ENCODE data around the gene PIGC. TPM values are rescaled to one million over a fixed set of nuclear protein-coding genes. Genes with fewer than 3 reads are reported as not detected.

Gene PIGC
- total RNA-seq, 2 experiments from 2014 or later: 23.7 to 27.1 TPM

- Mint-ChIP-seq H3K27me3 (peaks cover 6% of the 10 kb centered on the region), H3K36me3 (ENCODE audit: low read depth) (no peaks in the 10 kb centered on the region), H3K9me3 (no peaks in the 10 kb centered on the region), H3K4me1 (ENCODE audit: low read depth) (peaks cover 15% of the 10 kb centered on the region), H3K4me3 (no peak overlapping the region), H3K27ac (no peak overlapping the region)
- ATAC-seq (ENCODE audit: poor library complexity) (no peak), DNase-seq (no peak)
- Histone ChIP-seq H3K9me3 (ENCODE audit: control insufficient read depth in 1 of 2, insufficient read depth in 1 of 2, low read length in 2 of 2) (no peaks in the 10 kb centered on the region), H3K36me3 (ENCODE audit: insufficient read depth, low read length) (no peaks in the 10 kb centered on the region), H3K27ac (ENCODE audit: low read depth in 1 of 2, low read length in 2 of 2) (no peak overlapping the region), H3K4me3 (ENCODE audit: low read length) (no peak overlapping the region), H3K4me1 (ENCODE audit: insufficient read depth, low read length) (peaks cover 3% of the 10 kb centered on the region), H3K27me3 (ENCODE audit: control insufficient read depth in 1 of 2, insufficient read depth in 2 of 2, low read length in 2 of 2) (no peaks in the 10 kb centered on the region)
- ChIA-PET POLR2A (no interaction called here), CTCF (no interaction called here)
- no peak for TF ChIP-seq CTCF (IDR thresholded peaks at IDR 0.05)
- intact Hi-C loops (cut with DNase I, micrococcal nuclease): no loop called here
These were observed 38.2 kb upstream of the PIGC start for GRCh38 chr1:172482044-172482443.

GRCh38 chr1:172480431-172480830 is 36.6 kb upstream of the PIGC start:
- Mint-ChIP-seq H3K9me3 (no peaks in the 10 kb centered on the region), H3K4me3 (no peak overlapping the region)

GRCh38 chr1:172478485-172478884 is 34.6 kb upstream of the PIGC start:
- no peak for DNase-seq
- Mint-ChIP-seq H3K27me3 (peaks cover 6% of the 10 kb centered on the region), H3K27ac (no peak overlapping the region), H3K9me3 (no peaks in the 10 kb centered on the region), H3K4me3 (no peak overlapping the region), H3K36me3 (ENCODE audit: low read depth) (no peaks in the 10 kb centered on the region), H3K4me1 (ENCODE audit: low read depth) (peaks cover 8% of the 10 kb centered on the region)
- ATAC-seq (ENCODE audit: poor library complexity): no peak
- Histone ChIP-seq H3K27me3 (ENCODE audit: control insufficient read depth in 1 of 2, insufficient read depth in 2 of 2, low read length in 2 of 2) (no peaks in the 10 kb centered on the region), H3K27ac (ENCODE audit: low read depth in 1 of 2, low read length in 2 of 2) (no peak overlapping the region), H3K4me1 (ENCODE audit: insufficient read depth, low read length) (peaks cover 3% of the 10 kb centered on the region), H3K9me3 (ENCODE audit: control insufficient read depth in 1 of 2, insufficient read depth in 1 of 2, low read length in 2 of 2) (no peaks in the 10 kb centered on the region), H3K36me3 (ENCODE audit: insufficient read depth, low read length) (no peaks in the 10 kb centered on the region), H3K4me3 (ENCODE audit: low read length) (no peak overlapping the region)
- no peak for TF ChIP-seq CTCF (IDR thresholded peaks at IDR 0.05)
- POLR2A ChIA-PET: no interaction called here
- intact Hi-C loops (cut with DNase I, micrococcal nuclease): no loop called here
- CTCF ChIA-PET: no interaction called here

More at GRCh38 chr1:172480431-172480830, 36.6 kb upstream of the PIGC start:
- Mint-ChIP-seq H3K27ac (no peak overlapping the region), H3K27me3 (peaks cover 6% of the 10 kb centered on the region), H3K36me3 (ENCODE audit: low read depth) (no peaks in the 10 kb centered on the region), H3K4me1 (ENCODE audit: low read depth) (peaks cover 15% of the 10 kb centered on the region)
- H3K4me1 ChIP-seq (ENCODE audit: insufficient read depth, low read length): peaks cover 3% of the 10 kb centered on the region
- DNase-seq (no peak), ATAC-seq (ENCODE audit: poor library complexity) (no peak)
- ChIA-PET POLR2A (no interaction called here), CTCF (no interaction called here)
- intact Hi-C loops (cut with DNase I, micrococcal nuclease): no loop called here
- no peak overlapping the region for H3K4me3 ChIP-seq (ENCODE audit: low read length)
- no peaks in the 10 kb centered on the region for H3K36me3 ChIP-seq (ENCODE audit: insufficient read depth, low read length)
- no peak overlapping the region for H3K27ac ChIP-seq (ENCODE audit: low read depth in 1 of 2, low read length in 2 of 2)
- no peak for TF ChIP-seq CTCF (IDR thresholded peaks at IDR 0.05)
- no peaks in the 10 kb centered on the region for H3K27me3 ChIP-seq (ENCODE audit: control insufficient read depth in 1 of 2, insufficient read depth in 2 of 2, low read length in 2 of 2)
- H3K9me3 ChIP-seq (ENCODE audit: control insufficient read depth in 1 of 2, insufficient read depth in 1 of 2, low read length in 2 of 2): no peaks in the 10 kb centered on the region

All from CD4-positive, alpha-beta T cell (primary cell).